Neural cell (in vitro differentiated cells): ENCODE measurements around the gene PRIMA1. TPM values are rescaled to one million over a fixed set of nuclear protein-coding genes. Genes with fewer than 3 reads are reported as not detected.

Source experiments
- H2AFZ ChIP-seq: fragments of 200-600, 300-800 bp; sonication (generic), shearing (Covaris generic); 2 replicates; pipeline ENCODE4 v1.6.0; 2014; ENCODE audit warnings: low read depth, mild to moderate bottlenecking, antibody characterized with exemption, low read length, moderate library complexity
- H3F3A ChIP-seq: fragments of 200-600 bp; shearing (Covaris generic); 2 replicates; pipeline ENCODE4 v1.6.1; 2016; ENCODE audit warnings: mild to moderate bottlenecking, moderate library complexity, mixed read lengths, antibody characterized with exemption, low read length; ENCODE audit not compliant: insufficient read depth, poor library complexity, severe bottlenecking
- H3K27ac ChIP-seq: fragments of 200-600, 300-800 bp; sonication (generic), shearing (Covaris generic); 2 replicates; pipeline ENCODE4 v1.5.1; 2014; ENCODE audit warnings: mild to moderate bottlenecking, low read length, moderate library complexity
- H3K27me3 ChIP-seq: fragments of 300-800, 200-600 bp; sonication (generic), shearing (Covaris generic); 2 replicates; pipeline ENCODE4 v1.6.0; 2014; ENCODE audit warnings: mild to moderate bottlenecking, low read depth, low read length, moderate library complexity; ENCODE audit not compliant: insufficient read depth
- H3K36me3 ChIP-seq: fragments of 300-800, 200-600 bp; sonication (generic), shearing (Covaris generic); 2 replicates; pipeline ENCODE4 v1.5.1; 2014; ENCODE audit warnings: mild to moderate bottlenecking, antibody characterized with exemption, low read length, moderate library complexity; ENCODE audit not compliant: insufficient read depth
- H3K4me2 ChIP-seq: fragments of 300-800, 200-600 bp; sonication (generic), shearing (Covaris generic); 2 replicates; pipeline ENCODE4 v1.6.0; 2014; ENCODE audit warnings: mild to moderate bottlenecking, low read length
- H3K4me3 ChIP-seq: fragments of 300-800, 200-600 bp; sonication (generic), shearing (Covaris generic); 2 replicates; pipeline ENCODE4 v1.5.1; 2014; ENCODE audit warnings: mild to moderate bottlenecking, low read length, moderate library complexity
- H3K79me2 ChIP-seq: fragments of 200-600 bp; shearing (Covaris generic); replicated peaks from 2 replicates; pipeline ENCODE4 v1.6.0; 2014; ENCODE audit warnings: mild to moderate bottlenecking, low read length, moderate library complexity; ENCODE audit not compliant: insufficient read depth
- H3K9ac ChIP-seq: fragments of 300-800, 200-600 bp; sonication (generic), shearing (Covaris generic); 2 replicates; pipeline ENCODE4 v1.6.1; 2016; ENCODE audit warnings: mild to moderate bottlenecking, low read length, mixed read lengths
- H3K9me2 ChIP-seq: fragments of 200-600 bp; shearing (Covaris generic); 2 replicates; pipeline ENCODE4 v1.6.1; 2016; ENCODE audit warnings: mild to moderate bottlenecking, low read length, mixed read lengths; ENCODE audit not compliant: insufficient read depth
- H3K9me3 ChIP-seq: fragments of 200-600, 300-800 bp; sonication (generic), shearing (Covaris generic); 2 replicates; pipeline ENCODE4 v1.6.1; 2016; ENCODE audit warnings: mild to moderate bottlenecking, mixed run types, low read length, moderate library complexity, mixed read lengths
- H4K20me1 ChIP-seq: fragments of 200-600 bp; shearing (Covaris generic); 2 replicates; pipeline ENCODE4 v1.6.1; 2016; ENCODE audit warnings: mild to moderate bottlenecking, mixed run types; ENCODE audit not compliant: insufficient read depth
- EP300 ChIP-seq: fragments of 450-650 bp; conservative IDR thresholded peaks from 2 replicates; pipeline ENCODE4 v1.6.1; 2014; ENCODE audit warnings: antibody characterized with exemption, mild to moderate bottlenecking, moderate library complexity; ENCODE audit not compliant: poor library complexity, severe bottlenecking
- EZH2 ChIP-seq: fragments of 200-600, 300-800 bp; shearing (Covaris generic), sonication (generic); IDR thresholded peaks from 2 replicates; pipeline ENCODE4 v1.6.1; 2014; ENCODE audit warnings: antibody characterized with exemption, low read length, borderline replicate concordance, mild to moderate bottlenecking; ENCODE audit not compliant: insufficient read depth, poor library complexity, severe bottlenecking
- MXI1 ChIP-seq: fragments of 450-650 bp; conservative IDR thresholded peaks from 2 replicates; pipeline ENCODE4 v1.6.1; 2014; ENCODE audit warnings: antibody characterized with exemption, mild to moderate bottlenecking; ENCODE audit not compliant: poor library complexity, severe bottlenecking
- POLR2AphosphoS5 ChIP-seq: IDR thresholded peaks from 2 replicates; pipeline ENCODE4 v1.6.1; 2012
- RAD21 ChIP-seq: fragments of 450-650 bp; conservative IDR thresholded peaks from 2 replicates; pipeline ENCODE4 v1.6.1; 2014; ENCODE audit warnings: antibody characterized with exemption, mild to moderate bottlenecking, moderate library complexity
- REST ChIP-seq: IDR thresholded peaks from 2 replicates; pipeline ENCODE4 v1.6.1; 2012; ENCODE audit warnings: borderline replicate concordance
- SMC3 ChIP-seq: fragments of 450-650 bp; conservative IDR thresholded peaks from 2 replicates; pipeline ENCODE4 v1.6.1; 2014; ENCODE audit warnings: antibody characterized with exemption, mild to moderate bottlenecking, moderate library complexity; ENCODE audit not compliant: poor library complexity
- TAF1 ChIP-seq: IDR thresholded peaks from 2 replicates; pipeline ENCODE4 v1.6.1; 2012; ENCODE audit warnings: low read depth
- polyA plus RNA-seq: library from polyadenylated mRNA; depleted of rRNA; stranded (reverse); fragments of >200 nt; gene quantifications from 2 replicates; pipeline ENCODE4 v1.2.3, GENCODE V29; 2014
- TF ChIP-seq, protein P1 (sequence below): fragments of 450-650 bp; IDR thresholded peaks from 2 replicates; pipeline ENCODE4 v1.5.1; 2014; ENCODE audit warnings: antibody characterized with exemption, mild to moderate bottlenecking, moderate library complexity; ENCODE audit not compliant: poor library complexity, severe bottlenecking

Gene PRIMA1
- polyA plus RNA-seq, 1 donor from 2014 or later: not detected

- Histone ChIP-seq H3K27me3 (no peaks in the 10 kb centered on the region), H3K9me2 (no peaks in the 10 kb centered on the region), H2AFZ (no peak overlapping the region), H3K9me3 (no peaks in the 10 kb centered on the region), H3K36me3 (no peaks in the 10 kb centered on the region), H4K20me1 (no peaks in the 10 kb centered on the region), H3K27ac (no peak overlapping the region), H3K9ac (no peak overlapping the region), H3K79me2 (no peaks in the 10 kb centered on the region), H3K4me2 (no peak overlapping the region), H3K4me3 (no peak overlapping the region), H3F3A (no peaks in the 10 kb centered on the region)
- no peak for TF ChIP-seq TAF1
- no peak for TF ChIP-seq RAD21
- TF ChIP-seq REST: no peak
These were observed 16.4 kb upstream of the PRIMA1 start for GRCh38 chr14:93804654-93805053.

GRCh38 chr14:93803408-93804318 is 15.4 kb upstream of the PRIMA1 start:
- Histone ChIP-seq H3K36me3 (no peaks in the 10 kb centered on the region), H3F3A (no peaks in the 10 kb centered on the region), H3K9me3 (no peaks in the 10 kb centered on the region), H3K27me3 (no peaks in the 10 kb centered on the region), H3K4me2 (no peak overlapping the region), H4K20me1 (no peaks in the 10 kb centered on the region), H3K9ac (no peak overlapping the region), H2AFZ (no peak overlapping the region), H3K4me3 (no peak overlapping the region), H3K27ac (no peak overlapping the region), H3K79me2 (no peaks in the 10 kb centered on the region), H3K9me2 (no peaks in the 10 kb centered on the region)
- TF ChIP-seq RAD21: no peak
- no peak for TF ChIP-seq TAF1
- no peak for TF ChIP-seq SMC3
- no peak for TF ChIP-seq EP300
- no peak for TF ChIP-seq REST
- no peak for TF ChIP-seq EZH2
- no peak for TF ChIP-seq POLR2AphosphoS5
- TF ChIP-seq, protein P1, sequence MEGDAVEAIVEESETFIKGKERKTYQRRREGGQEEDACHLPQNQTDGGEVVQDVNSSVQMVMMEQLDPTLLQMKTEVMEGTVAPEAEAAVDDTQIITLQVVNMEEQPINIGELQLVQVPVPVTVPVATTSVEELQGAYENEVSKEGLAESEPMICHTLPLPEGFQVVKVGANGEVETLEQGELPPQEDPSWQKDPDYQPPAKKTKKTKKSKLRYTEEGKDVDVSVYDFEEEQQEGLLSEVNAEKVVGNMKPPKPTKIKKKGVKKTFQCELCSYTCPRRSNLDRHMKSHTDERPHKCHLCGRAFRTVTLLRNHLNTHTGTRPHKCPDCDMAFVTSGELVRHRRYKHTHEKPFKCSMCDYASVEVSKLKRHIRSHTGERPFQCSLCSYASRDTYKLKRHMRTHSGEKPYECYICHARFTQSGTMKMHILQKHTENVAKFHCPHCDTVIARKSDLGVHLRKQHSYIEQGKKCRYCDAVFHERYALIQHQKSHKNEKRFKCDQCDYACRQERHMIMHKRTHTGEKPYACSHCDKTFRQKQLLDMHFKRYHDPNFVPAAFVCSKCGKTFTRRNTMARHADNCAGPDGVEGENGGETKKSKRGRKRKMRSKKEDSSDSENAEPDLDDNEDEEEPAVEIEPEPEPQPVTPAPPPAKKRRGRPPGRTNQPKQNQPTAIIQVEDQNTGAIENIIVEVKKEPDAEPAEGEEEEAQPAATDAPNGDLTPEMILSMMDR: no peak
- no peak for TF ChIP-seq MXI1
